A549 (cell line): Measurements from ENCODE around the gene DRC7. TPM values are rescaled to one million over a fixed set of nuclear protein-coding genes. Genes with fewer than 3 reads are reported as not detected.

Experiments used
- ATAC-seq, 2 experiments: fragments of 200-7000 bp in 1 of 2; fragments of >200 bp in 1 of 2; cut with Nextera tagmentation in 1 of 2; cut with Tn5 transposase in 1 of 2; 3 replicates each; pipeline versions ENCODE4 v1.8.0 to v1.9.1; 2018 to 2020; ENCODE audit warnings: mild to moderate bottlenecking in 1 of 2, moderate library complexity in 1 of 2
- CTCF ChIA-PET: fragments of 300-600 bp; sonication (Branson Sonifier 250); formaldehyde crosslinking; extraction: SDS; loops from one replicate; lab custom pipeline; 2021; ENCODE audit warnings: antibody characterized with exemption, inconsistent platforms; lab: Yijun Ruan, JAX
- POLR2A ChIA-PET: fragments of 350-600 bp; formaldehyde crosslinking; extraction: SDS; loops from one replicate; lab custom pipeline; 2021; ENCODE audit warnings: antibody characterized with exemption, inconsistent platforms; lab: Yijun Ruan, JAX
- DNase-seq, 2 experiments: peaks; one replicate each; pipeline versions ENCODE4 v3.0.0 to v3.0.0-alpha.2; 2011 to 2016; ENCODE audit warnings: low read depth in 1 of 2, low spot score in 1 of 2
- FAIRE-seq: peaks from 2 replicates; lab custom pipeline; 2011; peaks lifted over from hg19 to GRCh38; lab: Jason Lieb, UNC
- H3K27ac ChIP-seq, 2 experiments: fragments of >200 bp; sonication (Bioruptor Twin); formaldehyde crosslinking; 3 replicates each; pipeline ENCODE4 v1.5.1; 2016 to 2017
- H3K4me1 ChIP-seq: fragments of >200 bp; sonication (Bioruptor Twin); formaldehyde crosslinking; 3 replicates; pipeline ENCODE4 v1.6.1; 2016
- H3K4me2 ChIP-seq: fragments of >200 bp; sonication (Bioruptor Twin); formaldehyde crosslinking; 3 replicates; pipeline ENCODE4 v1.6.1; 2016
- H3K4me3 ChIP-seq: fragments of >200 bp; sonication (Bioruptor Twin); formaldehyde crosslinking; 3 replicates; pipeline ENCODE4 v1.5.1; 2016
- H3K9me3 ChIP-seq: fragments of >200 bp; sonication (Bioruptor Twin); formaldehyde crosslinking; 3 replicates; pipeline ENCODE4 v1.6.1; 2016
- BHLHE40 ChIP-seq: IDR thresholded peaks from 2 replicates; pipeline ENCODE4 v1.6.1; 2012; ENCODE audit warnings: low read depth, low read length, inconsistent platforms
- CBX2 ChIP-seq: fragments of 200-600 bp; sonication (generic); IDR thresholded peaks from 2 replicates; pipeline ENCODE4 v1.6.1; 2016; ENCODE audit warnings: low read depth, mild to moderate bottlenecking, borderline replicate concordance
- EHMT2 ChIP-seq: fragments of 200-600 bp; sonication (generic); IDR thresholded peaks from 2 replicates; pipeline ENCODE4 v1.6.1; 2016; ENCODE audit warnings: antibody characterized with exemption, low read depth, mild to moderate bottlenecking, moderate library complexity
- EP300 ChIP-seq, 2 experiments: fragments of >200 bp; sonication (Bioruptor Twin); formaldehyde crosslinking; IDR thresholded peaks; 2 replicates in 1 of 2; 3 replicates in 1 of 2; pipeline ENCODE4 v1.6.1; 2016 to 2017
- FOSB ChIP-seq: fragments of 250-450 bp; sonication (Bioruptor Pico); IDR thresholded peaks from 2 replicates; pipeline ENCODE4 v1.5.0; 2020; ENCODE audit warnings: mild to moderate bottlenecking, moderate library complexity
- HDAC2 ChIP-seq: fragments of 200-600 bp; sonication (generic); IDR thresholded peaks from 2 replicates; pipeline ENCODE4 v1.6.1; 2016
- HOXA7 ChIP-seq: fragments of 250-450 bp; sonication (Bioruptor Pico); IDR thresholded peaks from 2 replicates; pipeline ENCODE4 v1.5.0; 2020; ENCODE audit warnings: mild to moderate bottlenecking, moderate library complexity
- HOXB5 ChIP-seq: fragments of 250-450 bp; sonication (Bioruptor Pico); IDR thresholded peaks from 2 replicates; pipeline ENCODE4 v1.5.0; 2020; ENCODE audit warnings: mild to moderate bottlenecking, moderate library complexity
- JUN ChIP-seq, 2 experiments: fragments of >200 bp; sonication (Bioruptor Twin); formaldehyde crosslinking; IDR thresholded peaks; 2 replicates in 1 of 2; 3 replicates in 1 of 2; pipeline ENCODE4 v1.6.1; 2016 to 2017
- KDM1A ChIP-seq: fragments of 200-600 bp; sonication (generic); IDR thresholded peaks from 2 replicates; pipeline ENCODE4 v1.6.1; 2016; ENCODE audit warnings: low read depth, mild to moderate bottlenecking
- MAFK ChIP-seq: fragments of 450-650 bp; IDR thresholded peaks from 2 replicates; pipeline ENCODE4 v1.6.1; 2014; ENCODE audit not compliant: partially characterized antibody
- NR3C1 ChIP-seq: fragments of >200 bp; sonication (Bioruptor Twin); formaldehyde crosslinking; IDR thresholded peaks from 3 replicates; pipeline ENCODE4 v1.6.1; 2017
- POLR2A ChIP-seq: IDR thresholded peaks from 2 replicates; pipeline ENCODE4 v1.6.1; 2012; ENCODE audit warnings: mild to moderate bottlenecking, low read length
- POLR2AphosphoS2 ChIP-seq: conservative IDR thresholded peaks from 2 replicates; pipeline ENCODE4 v1.6.1; 2012; ENCODE audit warnings: low read length, improper control_type of control experiment, inconsistent platforms
- RAD21 ChIP-seq, 2 experiments: fragments of >200 bp in 1 of 2; sonication (Bioruptor Twin) in 1 of 2; formaldehyde crosslinking in 1 of 2; IDR thresholded peaks in 1 of 2; conservative IDR thresholded peaks in 1 of 2; 2 replicates in 1 of 2; 3 replicates in 1 of 2; pipeline ENCODE4 v1.6.1; 2012 to 2018; ENCODE audit warnings: inconsistent platforms in 1 of 2
- RCOR1 ChIP-seq: fragments of 150-350 bp; IDR thresholded peaks from 2 replicates; pipeline ENCODE4 v1.6.1; 2014; ENCODE audit warnings: antibody characterized with exemption, low read length, low read depth
- SREBF2 ChIP-seq: fragments of 450-650 bp; IDR thresholded peaks from 2 replicates; pipeline ENCODE4 v1.6.1; 2014; ENCODE audit warnings: mild to moderate bottlenecking, moderate library complexity
- WGBS: methylation state at CpG from one replicate; pipeline ENCODE4 v1.1.6; 2017; ENCODE audit errors: missing lambda C conversion rate; 5-methylcytosine and 5-hydroxymethylcytosine counted together
- polyA plus RNA-seq, 4 experiments: library from polyadenylated mRNA; depleted of rRNA in 3 of 4; stranded (reverse); fragments of >200 nt; fragmentation: RNase III in 1 of 4; extraction: RNeasy Plus Mini Kit Qiagen cat#74134 plus additional on column Dnase treatment in 1 of 4; gene quantifications; 2 replicates in 3 of 4; 3 replicates in 1 of 4; pipeline ENCODE4 v1.2.3, GENCODE V29; 2011 to 2017
- TF ChIP-seq, protein P1 (sequence below): fragments of 250-450 bp; sonication (Bioruptor Pico); IDR thresholded peaks from 2 replicates; pipeline ENCODE4 v1.5.0; 2020; ENCODE audit warnings: low read depth, mild to moderate bottlenecking, moderate library complexity
- TF ChIP-seq, protein P2 (sequence below): fragments of 150-350 bp; IDR thresholded peaks from 2 replicates; pipeline ENCODE4 v1.6.1; 2014; ENCODE audit warnings: low read depth, mild to moderate bottlenecking, low read length
- TF ChIP-seq, protein P3 (sequence below): fragments of >200 bp; sonication (Bioruptor Twin); formaldehyde crosslinking; IDR thresholded peaks from 2 replicates; pipeline ENCODE4 v1.6.1; 2016
- TF ChIP-seq, protein P4 (sequence below): IDR thresholded peaks from 2 replicates; pipeline ENCODE4 v1.6.1; 2012; ENCODE audit warnings: low read depth, borderline replicate concordance
- TF ChIP-seq, protein P5 (sequence below): fragments of 450-650 bp; IDR thresholded peaks from 2 replicates; pipeline ENCODE4 v1.6.1; 2014; ENCODE audit warnings: antibody characterized with exemption
- TF ChIP-seq, protein P6 (sequence below): IDR thresholded peaks from 2 replicates; pipeline ENCODE4 v1.6.1; 2012

The DRC7 gene
- polyA plus RNA-seq, 2 of the 4 experiments (the other 2 are of a cell fraction) = 0.10 to 0.28 TPM

DNA sequence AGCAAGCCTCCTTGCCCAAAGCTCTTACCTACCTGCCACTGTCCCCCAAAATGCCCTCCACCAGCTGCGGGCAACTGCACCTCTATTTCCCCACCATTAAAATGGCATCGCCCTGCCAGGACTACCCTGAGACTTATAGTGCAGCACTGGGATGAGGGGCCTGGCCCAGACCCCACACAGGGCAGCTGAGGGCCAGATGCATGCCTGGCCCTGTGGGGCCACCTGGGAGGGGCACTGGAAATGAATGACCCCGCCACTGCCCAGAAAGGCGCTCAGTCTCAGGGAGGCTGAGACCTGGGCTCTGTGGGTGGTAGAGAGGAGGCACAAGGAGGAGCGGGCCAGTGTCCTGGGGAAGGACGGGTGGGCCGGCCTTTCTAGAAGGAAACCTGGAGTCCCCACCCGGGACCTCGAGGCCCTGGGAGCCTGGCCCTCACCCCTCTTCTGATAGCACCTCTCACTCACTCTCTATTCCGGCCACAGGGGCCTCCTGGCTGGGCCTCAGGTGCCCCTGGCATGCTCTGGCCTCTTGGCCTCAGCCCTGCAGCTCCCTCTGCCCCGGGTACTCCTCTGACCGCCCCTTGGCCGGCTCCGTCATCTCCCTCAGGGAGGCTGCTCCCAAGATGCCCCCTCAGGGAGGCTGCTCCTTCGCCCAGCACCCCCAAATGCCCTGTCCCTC, 67.9 kb downstream of the DRC7 start (continued):
- TF ChIP-seq, protein P1, sequence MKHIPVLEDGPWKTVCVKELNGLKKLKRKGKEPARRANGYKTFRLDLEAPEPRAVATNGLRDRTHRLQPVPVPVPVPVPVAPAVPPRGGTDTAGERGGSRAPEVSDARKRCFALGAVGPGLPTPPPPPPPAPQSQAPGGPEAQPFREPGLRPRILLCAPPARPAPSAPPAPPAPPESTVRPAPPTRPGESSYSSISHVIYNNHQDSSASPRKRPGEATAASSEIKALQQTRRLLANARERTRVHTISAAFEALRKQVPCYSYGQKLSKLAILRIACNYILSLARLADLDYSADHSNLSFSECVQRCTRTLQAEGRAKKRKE = no peak
- TF ChIP-seq EHMT2 (no peak), POLR2A (no peak), MAFK (no peak), FOSB (no peak), RCOR1 (no peak), RAD21 (conservative IDR thresholded peaks at IDR 0.05 in 1 of 2, IDR thresholded peaks at IDR 0.05 in 1 of 2) (no peak), KDM1A (no peak), HOXB5 (CRISPR knock-in tag) (no peak)
- TF ChIP-seq, protein P2, sequence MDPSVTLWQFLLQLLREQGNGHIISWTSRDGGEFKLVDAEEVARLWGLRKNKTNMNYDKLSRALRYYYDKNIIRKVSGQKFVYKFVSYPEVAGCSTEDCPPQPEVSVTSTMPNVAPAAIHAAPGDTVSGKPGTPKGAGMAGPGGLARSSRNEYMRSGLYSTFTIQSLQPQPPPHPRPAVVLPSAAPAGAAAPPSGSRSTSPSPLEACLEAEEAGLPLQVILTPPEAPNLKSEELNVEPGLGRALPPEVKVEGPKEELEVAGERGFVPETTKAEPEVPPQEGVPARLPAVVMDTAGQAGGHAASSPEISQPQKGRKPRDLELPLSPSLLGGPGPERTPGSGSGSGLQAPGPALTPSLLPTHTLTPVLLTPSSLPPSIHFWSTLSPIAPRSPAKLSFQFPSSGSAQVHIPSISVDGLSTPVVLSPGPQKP = no peak
- TF ChIP-seq, protein P3, sequence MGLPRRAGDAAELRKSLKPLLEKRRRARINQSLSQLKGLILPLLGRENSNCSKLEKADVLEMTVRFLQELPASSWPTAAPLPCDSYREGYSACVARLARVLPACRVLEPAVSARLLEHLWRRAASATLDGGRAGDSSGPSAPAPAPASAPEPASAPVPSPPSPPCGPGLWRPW = no peak
- TF ChIP-seq, protein P4, sequence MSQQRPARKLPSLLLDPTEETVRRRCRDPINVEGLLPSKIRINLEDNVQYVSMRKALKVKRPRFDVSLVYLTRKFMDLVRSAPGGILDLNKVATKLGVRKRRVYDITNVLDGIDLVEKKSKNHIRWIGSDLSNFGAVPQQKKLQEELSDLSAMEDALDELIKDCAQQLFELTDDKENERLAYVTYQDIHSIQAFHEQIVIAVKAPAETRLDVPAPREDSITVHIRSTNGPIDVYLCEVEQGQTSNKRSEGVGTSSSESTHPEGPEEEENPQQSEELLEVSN = no peak

DNA sequence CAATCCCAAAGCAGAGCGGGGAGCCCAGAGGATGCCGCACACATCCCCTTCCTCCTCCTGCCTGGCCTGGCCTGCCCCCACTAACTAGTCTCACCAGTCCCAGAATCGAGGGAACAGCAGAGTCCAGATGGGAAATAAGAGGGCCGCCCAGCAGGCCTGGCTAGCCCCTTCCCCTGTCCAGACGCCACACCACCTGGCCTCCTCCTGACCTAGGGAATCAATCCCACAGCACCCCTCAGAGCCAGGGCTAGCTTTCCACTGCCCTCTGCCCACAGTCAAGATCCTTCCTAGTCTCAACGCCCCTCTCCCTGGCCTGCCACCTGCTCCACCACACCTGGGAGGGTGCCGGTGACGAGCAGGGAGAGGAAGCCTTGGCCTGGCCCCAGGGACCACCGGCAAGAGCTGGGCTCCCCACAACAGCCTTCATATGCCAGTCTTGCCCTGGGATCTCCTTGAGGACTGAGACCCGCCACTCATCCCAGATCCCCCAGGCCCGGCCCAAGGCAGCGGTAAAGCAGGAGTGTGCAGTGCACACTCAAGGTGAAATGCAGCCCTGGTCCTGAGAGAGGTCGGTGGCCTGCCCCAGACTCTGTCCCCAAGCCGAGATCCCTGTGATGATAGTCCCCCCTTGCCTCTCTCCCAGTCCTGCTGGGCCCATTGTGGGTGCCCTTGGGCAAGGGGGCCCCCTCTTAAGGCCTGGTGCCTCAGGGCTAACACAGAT, 68.8 kb downstream of the DRC7 start:
- DNase-seq = no peak
- WGBS = 92% methylated on average over 9 of the region's 14 CpGs
- Histone ChIP-seq H3K4me2 (peak overlapping the region; percentile 79), H3K9me3 (no peaks in the 10 kb centered on the region), H3K27ac (peak overlapping the region; percentile 91 to 92), H3K4me3 (0 out of 3 replicates have a peak overlapping the region, but pooled peaks have one; percentile 5), H3K4me1 (peaks cover 79% of the 10 kb centered on the region)
- ChIA-PET POLR2A (interaction anchor here (0.5 to 1.1 kb wide), 2 partner anchors 7 to 174 kb away, joined by 4 to 9 read pairs; no protein-coding TSS in a partner anchor), CTCF (interaction anchor here (0.9 to 1.3 kb wide), 3 partner anchors 24 to 187 kb away, joined by 3 to 4 read pairs (median 4); no protein-coding TSS in a partner anchor)
- ATAC-seq = no peak
- TF ChIP-seq POLR2AphosphoS2 (peak; percentile 19; the same call in 1 of the 2 replicates), HDAC2 (no peak), NR3C1 (no peak)
- no peak for FAIRE-seq

DNA sequence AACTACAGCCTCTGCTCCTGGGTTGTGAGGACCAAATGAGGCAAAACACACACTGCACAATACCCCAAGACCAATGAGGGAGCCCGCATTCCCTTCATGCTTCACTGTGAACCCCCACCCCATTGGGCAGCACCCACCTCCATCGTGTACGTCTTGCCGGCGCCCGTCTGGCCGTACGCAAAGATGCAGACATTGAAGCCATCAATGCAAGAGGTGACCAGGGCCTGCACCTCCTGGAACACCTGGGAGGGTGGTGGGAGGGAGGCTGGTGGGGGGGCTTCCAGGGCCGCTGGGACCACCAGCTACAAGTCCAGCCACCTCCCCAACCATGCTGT, 69.4 kb downstream of the DRC7 start:
- Histone ChIP-seq H3K4me3 (0 out of 3 replicates have a peak overlapping the region, but pooled peaks have one; percentile 5), H3K4me2 (peak overlapping the region; percentile 79), H3K9me3 (no peaks in the 10 kb centered on the region), H3K4me1 (peaks cover 75% of the 10 kb centered on the region), H3K27ac (peak overlapping the region; percentile 91 to 92)
- ChIA-PET CTCF (interaction anchor here (0.9 to 1.3 kb wide), 3 partner anchors 23 to 187 kb away, joined by 3 to 4 read pairs (median 4); no protein-coding TSS in a partner anchor), POLR2A (interaction anchor here (0.5 to 1.1 kb wide), 2 partner anchors 8 to 174 kb away, joined by 4 to 9 read pairs; no protein-coding TSS in a partner anchor)
- ATAC-seq (no peak), DNase-seq (no peak), FAIRE-seq (no peak)
- TF ChIP-seq BHLHE40 (no peak), CBX2 (no peak), EP300 (IDR thresholded peaks at IDR 0.05) (no peak), POLR2AphosphoS2 (no peak), JUN (IDR thresholded peaks at IDR 0.05) (no peak; a peak in 1 of 5 replicates), HOXA7 (CRISPR knock-in tag) (no peak), SREBF2 (no peak)
- TF ChIP-seq, protein P5, sequence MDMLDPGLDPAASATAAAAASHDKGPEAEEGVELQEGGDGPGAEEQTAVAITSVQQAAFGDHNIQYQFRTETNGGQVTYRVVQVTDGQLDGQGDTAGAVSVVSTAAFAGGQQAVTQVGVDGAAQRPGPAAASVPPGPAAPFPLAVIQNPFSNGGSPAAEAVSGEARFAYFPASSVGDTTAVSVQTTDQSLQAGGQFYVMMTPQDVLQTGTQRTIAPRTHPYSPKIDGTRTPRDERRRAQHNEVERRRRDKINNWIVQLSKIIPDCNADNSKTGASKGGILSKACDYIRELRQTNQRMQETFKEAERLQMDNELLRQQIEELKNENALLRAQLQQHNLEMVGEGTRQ = no peak
- TF ChIP-seq, protein P6, sequence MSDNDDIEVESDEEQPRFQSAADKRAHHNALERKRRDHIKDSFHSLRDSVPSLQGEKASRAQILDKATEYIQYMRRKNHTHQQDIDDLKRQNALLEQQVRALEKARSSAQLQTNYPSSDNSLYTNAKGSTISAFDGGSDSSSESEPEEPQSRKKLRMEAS = no peak
- TF ChIP-seq, protein P3 = no peak
- 83% methylated on average over 9 of the region's 9 CpGs for WGBS
